Activated CD4-positive, alpha-beta T cell treated with anti-CD3 and anti-CD28 coated beads, Interleukin-2, amount 50 U/mL, for 1 hour (primary cell): ENCODE results near the gene DNM1.

Experiments used
- DNase-seq: peaks from one replicate; pipeline ENCODE4 v3.0.0-alpha.2; 2020

DNM1 gene

DNA sequence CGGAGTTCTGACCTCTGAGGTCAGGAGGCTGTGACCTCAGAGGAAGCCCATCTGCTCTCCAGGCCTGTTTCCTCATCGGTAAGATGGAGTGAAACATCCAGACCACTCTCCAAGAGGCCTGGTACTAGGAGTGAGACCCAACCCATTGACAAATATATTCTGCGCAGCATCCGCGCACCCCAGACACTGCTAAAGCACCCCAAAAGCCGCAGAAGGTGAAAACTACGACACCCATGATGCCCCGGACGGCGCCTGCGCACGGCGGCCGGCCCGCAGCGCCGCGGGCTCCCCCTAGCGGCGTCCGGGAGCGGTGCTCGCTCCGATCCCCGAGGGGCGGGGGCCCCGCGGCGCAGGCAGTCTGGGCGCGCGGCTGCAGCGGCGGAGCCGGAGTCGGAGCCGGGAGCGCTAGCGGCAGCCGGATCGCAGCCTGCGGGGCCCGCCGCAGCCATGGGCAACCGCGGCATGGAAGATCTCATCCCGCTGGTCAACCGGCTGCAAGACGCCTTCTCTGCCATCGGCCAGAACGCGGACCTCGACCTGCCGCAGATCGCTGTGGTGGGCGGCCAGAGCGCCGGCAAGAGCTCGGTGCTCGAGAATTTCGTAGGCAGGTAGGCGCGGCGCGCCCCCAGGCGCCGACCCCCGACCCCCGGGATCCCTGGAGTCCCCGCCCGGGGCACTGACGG lies at the start of gene DNM1:
TSS of gene DNM1 (plus strand) at position 356 of the 683 bp plus-strand sequence. CDS start at position 448, 92 bp downstream.
- peak; percentile 68 for DNase-seq

DNA sequence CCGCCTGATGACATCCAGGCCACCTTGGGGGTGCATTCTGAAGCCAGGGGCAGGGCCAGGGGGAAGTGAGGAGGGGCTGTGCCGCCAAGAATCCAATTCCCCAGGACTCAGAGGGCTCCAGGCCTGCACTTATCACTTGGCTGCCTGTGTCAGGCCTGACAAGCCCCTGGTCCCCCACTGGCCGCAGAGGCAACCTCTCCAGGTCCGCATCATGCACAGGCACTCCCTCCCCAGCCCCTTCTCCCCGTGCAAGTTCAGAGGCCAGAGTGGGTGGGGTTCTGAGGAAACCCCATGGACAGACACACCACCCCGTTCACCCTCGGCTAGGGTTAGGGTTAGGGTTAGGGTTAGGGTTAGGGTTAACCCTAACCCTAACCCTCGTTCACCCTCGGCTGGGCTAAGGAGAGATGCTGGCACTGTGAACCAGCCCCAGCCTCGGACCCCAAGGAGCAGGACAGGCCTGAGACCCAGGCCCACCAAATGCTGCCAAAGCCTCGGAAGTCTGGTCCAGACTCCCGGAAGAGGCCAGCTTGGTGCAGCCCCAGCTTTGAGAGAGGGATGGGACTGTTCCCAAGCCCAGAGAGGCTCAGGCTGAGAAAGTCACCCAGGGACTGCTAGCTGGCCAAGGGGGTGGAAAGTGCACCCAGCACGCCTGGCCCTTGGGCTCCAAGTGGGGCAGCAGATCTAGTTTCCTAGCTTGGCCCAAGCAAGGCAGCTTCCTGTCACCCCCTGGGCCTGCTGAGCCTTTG lies 49.1 kb upstream of the DNM1 start:
- DNase-seq: no peak

DNA sequence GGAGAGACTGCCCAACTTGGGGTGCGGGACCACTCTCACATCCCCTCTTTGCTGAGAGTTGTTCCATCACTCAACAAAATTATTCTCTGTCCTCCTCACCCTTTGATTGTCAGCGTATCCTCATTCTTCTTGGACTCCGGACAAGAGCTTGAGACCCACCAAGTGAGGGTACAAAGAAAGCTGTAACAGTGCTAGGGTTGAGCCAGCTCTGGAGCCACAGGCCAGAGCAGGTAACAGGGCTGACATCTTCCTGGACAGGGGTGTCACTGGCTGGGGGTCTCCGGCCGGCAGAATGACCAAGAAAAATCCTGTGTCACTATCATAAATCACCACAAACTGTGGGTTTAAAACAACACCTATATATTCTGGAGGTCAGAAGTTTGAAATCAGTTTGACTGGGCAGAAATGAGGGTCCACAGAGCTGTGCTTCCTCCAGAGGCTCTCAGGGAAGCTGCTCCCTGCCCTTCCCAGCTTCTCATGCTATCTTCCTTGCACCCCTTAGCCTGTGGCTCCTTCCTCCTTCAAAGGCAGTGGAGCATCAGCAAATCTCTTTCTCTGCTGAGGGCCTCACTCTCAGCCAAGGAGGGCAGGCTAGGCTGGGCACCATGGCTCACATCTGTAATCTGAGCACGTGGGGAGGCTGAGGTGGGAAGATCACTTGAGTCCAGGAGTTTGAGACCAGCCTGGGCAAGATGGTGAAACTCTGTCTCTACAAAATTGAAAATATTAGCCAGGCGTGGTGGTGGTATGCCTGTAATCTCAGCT lies 47.3 kb upstream of the DNM1 start:
- DNase-seq: no peak

DNA sequence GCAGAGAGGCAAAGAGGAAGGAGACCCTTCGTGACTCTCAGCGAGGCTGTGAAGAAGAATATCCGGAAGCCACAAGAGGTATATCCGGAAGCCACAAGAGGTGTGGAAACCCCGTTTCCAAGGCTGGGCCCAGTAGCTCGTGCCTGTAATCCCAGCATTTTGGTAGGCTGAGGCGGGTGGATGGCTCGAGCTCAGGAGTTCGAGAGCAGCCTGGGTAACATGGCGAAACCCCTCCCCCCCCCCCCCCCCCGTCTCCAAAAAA lies 43.7 kb upstream of the DNM1 start:
- DNase-seq: peak; percentile 41

DNA sequence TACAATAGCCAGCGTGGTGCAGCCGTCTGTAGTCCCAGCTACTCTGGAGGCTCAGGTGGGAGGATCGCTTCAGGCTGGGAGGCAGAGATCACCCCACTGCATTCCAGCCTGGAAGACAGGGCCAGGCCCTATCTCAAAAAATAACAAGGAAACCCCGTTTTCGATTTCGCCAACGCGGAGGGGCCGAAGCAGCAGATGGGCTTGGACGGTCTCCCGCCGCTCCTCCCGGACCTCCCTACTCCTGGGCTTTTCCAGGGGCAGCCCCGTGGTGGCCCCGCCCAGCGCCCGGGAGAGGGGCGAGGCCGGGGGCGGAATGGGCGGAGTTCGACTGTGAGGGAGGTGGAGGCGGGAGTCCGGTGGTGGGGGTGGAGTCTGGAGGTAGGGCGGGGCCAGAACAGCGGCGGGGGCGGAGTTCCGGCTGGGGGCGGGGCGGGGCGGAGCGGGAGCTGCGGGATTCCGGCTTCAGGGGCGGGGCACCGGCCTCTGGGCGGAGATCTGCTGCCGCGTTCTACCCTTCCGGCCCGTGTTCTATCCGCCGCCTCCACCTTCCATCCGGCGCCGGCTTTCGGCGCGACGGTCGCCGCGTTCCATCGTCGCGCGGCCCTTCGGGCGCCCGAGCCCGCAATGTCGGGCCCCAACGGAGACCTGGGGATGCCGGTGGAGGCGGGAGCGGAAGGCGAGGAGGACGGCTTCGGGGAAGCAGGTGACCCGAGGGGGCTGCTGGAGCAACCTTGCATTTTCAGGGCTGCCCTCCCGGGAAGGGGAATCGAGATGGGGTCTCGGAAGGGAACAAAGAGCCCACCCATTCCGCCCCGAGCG lies 43.2 kb upstream of the DNM1 start, which contains the start of gene BBLN:
TSS of gene BBLN (plus strand) at position 482 of the 819 bp plus-strand sequence. CDS start at position 625, 143 bp downstream.
- DNase-seq: peak; percentile 93

DNA sequence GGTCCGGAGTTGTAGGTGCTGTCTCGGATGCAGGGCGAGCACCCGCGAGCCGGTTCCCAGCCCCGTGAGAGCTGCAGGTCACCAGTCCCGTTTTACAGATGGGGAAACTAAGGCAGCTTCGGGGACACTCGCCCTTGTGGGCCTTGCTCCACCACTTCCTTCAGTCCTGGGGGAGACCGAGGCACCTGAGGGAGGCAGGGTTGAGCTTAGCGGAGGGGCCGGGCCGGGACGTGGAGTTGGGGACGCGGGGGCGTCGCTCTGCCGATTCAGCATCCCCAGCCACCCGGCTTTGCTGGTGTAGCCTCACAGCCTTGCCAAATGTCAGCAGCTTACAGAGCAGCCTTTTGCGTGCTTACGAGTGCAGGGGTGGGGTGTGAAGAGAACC lies 42.6 kb upstream of the DNM1 start:
- peak; percentile 20 for DNase-seq

DNA sequence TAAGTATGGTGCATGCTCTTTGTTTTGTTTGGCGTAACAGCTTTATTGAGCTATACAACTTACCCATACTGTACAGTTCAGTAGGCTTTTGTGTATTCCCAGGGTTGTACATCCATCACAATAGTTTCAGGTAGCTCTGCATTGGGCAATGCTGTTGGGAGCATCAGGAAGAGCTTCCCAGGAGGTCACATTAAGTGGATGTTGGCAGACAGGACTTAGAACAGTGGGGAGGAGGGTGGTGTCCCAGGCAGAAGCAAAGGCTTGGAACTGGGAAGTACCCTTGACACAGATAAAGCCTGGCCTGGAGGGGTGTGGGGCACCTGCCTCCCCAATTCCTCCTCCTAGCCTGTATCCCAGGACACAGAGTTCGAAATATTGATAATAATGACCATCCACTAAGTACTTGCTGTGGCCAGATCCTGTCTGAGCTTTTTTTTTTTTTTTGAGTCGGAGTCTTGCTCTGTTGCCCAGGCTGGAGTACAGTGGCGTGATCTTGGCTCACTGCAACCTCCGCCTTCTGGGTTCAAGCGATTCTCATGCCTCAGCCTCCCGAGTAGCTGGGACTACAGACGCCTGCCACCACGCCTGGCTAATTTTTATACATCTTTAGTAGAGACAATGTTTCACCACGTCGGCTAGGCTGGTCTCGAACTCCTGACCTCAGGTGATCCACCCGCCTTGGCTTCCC lies 41.8 kb upstream of the DNM1 start:
- no peak for DNase-seq

DNA sequence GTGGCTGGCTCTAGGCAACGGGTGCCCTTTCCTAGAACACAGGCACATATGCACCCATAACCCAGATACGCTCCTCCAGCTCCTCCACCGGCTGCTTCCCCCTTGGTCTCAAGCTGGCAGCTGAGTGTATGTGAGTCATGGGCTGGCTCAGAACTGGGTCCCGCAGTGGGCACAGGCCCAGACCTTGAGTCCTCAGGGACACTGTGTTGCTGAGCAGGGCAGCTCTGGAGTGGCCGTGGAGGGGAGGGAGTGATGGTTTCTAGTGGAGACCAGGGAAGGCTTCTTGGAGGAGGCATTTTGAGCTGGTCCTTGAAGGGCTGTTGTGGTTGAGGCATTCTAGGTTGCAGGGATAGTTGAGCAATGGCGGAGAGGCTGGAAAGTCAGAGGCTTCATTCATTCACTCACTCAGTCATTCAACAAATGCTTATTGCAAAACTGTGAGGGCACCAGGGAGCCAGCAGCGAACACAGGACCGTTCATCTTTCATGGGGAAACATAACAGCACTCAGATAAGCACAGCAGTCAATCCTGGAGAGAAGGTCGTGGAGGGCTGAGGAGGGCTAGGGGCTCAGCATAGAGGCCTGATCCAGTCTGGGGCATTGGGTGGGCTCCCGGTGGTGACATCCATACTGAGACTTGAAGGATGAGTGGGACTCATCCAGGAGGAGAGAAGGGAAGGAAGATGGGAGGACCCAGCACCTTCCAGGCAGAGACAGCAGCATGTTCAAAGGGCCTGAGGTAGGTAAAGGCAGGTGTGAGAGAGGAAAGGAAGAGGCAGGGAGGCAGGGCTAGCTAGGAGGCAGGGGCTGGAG lies 40.8 kb upstream of the DNM1 start:
- DNase-seq: no peak

DNA sequence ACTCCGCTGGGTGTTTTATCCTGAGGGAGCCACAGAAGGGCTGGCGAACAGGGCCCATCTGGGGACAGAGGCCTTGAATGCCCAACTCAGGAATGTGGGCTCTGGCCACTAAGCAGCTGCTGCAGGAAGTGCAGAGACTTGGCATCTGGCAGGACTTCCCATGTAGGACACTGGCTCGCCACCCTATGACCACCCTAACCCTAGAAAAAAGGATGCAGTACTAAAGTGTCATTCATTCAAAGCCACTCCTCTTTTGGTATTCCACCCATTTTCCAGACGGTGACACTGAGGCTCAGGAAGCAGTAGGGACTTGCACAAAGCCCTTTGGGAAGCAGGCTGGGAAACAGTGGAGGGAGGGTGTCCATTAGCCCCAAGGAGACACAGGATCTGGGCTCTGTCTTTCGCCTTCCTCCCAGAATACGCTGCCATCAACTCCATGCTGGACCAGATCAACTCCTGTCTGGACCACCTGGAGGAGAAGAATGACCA lies 40.1 kb upstream of the DNM1 start:
- no peak for DNase-seq

DNA sequence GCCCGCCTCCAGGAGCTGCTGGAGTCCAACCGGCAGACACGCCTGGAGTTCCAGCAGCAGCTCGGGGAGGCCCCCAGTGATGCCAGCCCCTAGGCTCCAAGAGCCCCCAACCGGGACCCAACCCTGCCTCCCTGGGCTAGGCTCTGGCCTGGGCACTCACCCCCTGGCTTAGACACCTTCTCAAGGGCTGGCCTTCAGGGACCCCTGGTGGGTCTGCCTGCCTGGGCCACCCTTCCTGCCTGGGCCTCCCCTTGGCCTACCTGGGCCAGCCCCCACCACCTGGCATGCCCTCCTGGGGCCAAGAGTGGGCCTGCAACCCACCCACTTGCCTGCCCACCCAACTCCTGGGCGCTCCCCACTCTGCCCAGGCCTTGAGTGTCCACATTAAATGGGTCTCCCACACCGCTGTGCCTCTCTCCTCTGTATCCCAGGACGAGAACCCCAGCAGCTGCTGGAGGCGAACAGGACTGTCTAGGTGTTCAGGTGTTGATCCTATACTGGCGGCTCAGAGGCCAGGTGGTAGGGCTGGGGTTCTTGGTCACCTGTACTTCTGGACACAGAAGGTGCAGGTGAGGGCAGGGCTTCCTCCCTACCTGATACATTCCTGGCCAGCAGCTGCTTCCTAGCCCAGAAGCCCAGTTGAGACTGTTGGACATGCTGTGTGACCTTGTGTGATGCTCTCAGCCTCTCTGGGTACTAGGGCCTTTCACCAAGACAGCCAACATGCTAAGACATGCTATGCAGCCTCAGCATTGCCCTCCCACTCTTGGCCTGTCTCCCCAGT lies 39.5 kb upstream of the DNM1 start:
- no peak for DNase-seq

DNA sequence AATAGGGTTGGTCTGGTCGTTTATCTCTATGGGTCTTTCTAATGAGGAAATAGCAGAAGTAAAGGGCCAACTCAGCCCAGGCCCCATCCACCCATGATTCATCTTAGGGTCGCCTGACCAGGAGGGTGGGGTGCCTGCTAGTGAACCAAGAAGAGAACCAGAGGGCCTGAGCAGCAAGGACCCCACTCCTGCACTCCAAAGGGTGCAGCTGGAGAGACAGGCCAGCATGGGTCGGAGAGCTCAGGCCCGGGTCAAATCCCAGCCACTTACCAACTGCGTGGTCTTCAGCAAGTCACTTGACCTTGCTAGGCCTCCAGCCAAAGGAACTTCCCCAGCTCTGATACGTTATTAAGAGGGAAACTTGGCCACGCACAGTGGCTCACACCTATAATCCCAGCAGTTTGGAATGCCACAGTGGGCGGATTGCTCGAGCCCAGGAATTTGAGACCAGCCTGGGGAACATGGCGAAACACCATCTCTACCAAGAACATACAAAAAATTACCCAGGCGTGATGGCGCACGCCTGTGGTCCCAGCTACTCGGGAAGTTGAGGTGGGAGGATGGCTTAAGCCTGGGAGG lies 38.8 kb upstream of the DNM1 start:
- no peak for DNase-seq

DNA sequence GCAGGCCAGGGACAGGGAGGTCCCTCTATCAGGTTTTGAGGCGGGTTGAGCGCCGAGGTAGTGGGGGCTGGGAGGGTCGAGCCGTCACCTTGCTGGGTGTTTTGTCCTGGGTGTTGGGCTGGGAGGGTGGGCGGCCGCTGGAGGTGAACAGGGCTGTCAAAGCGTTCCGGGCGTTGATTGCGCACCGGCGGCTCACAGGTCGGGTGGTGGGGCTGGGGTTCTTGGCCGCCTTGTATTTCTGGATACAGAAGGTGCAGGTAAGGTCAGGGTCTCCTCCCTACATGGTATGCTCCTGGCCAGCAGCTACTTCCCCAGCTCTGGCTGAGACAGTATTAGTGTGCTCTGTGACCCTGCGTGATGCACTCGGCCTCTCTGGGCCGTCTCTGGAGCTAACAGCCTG lies 37.0 kb upstream of the DNM1 start:
- no peak for DNase-seq

DNA sequence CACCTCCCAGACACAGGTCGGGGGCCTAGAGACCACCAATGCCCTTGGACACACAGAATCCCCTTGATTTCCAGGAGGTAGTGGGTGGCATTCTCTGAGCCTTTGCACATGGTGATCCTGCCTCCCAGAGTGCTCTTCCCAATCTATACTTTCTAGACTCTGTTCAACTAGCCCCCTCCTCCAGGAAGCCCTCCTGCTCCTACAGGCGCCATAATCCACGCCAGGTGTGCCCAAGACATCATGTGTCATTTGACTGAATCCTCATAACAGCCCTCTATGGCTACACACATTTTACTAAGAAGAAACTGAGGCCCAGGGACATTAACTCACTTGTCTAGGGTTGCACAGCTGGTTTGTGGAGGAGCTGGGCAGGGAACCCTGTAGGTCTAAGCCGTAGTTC lies 36.0 kb upstream of the DNM1 start:
- DNase-seq: no peak

DNA sequence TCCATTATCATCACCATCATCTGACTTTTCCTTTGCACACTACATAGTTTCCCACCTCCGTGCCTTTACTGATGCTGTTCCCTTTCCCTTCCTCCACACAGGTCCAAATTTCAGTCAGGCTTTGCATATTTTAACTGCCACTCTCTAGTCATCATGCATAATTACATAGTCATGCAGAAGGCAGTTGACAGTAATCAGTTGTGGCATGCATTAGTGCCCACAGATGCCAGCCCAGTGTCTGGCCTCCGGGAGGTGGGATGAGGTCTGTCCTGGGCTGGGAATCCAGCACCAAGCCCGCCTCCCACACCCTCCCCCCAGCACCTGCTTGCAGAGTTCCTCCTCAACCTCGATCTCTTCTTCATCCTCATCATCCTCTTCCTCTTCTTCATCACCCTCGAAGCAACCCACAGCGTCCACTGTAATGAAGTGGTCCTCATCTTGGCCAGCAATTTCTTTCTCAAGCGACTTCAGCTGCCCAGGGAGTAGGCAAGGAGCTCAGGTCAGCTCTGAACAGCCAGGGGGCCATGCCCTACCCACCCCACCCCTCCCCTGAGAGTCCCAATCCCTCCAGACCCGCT lies 34.4 kb upstream of the DNM1 start:
- no peak for DNase-seq

DNA sequence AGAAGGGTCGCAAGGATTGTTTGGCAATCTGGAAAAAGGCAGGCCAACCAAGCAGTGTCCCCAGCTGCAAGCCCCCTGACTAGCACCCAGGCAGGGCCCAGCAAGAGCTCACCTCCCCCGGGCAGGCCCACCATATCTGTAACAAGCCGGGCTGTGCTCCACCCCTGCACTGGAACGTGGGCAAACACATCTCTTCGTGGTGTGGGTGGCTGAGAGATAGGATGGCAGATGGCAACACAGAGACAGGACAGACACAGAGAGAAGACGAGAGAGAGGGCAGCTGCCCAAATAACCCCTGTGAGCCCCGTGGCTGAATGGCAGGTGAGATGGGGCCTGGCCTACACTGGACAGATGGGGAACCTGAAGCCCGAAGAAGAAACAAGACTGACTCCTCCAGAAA lies 33.7 kb upstream of the DNM1 start:
- no peak for DNase-seq

DNA sequence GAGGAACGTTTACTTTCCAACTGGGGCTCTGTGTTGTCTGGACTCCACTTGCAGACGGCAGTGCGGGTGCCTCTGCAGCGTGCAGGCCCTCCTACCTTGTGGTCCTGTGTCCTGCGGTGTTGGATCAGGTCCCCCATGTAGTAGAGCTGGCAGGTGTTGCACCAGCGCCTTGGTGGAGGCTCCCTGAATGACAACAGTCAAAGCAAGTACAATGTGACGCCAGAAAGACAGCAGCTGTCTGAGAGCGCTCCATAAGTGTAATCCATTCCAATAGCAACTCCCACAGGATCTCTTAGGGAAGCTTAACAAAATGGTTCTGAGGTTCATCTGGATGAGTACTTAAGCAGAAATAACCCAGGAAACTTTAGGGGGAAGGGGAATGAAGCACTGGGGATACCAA lies 33.3 kb upstream of the DNM1 start:
- no peak for DNase-seq

DNA sequence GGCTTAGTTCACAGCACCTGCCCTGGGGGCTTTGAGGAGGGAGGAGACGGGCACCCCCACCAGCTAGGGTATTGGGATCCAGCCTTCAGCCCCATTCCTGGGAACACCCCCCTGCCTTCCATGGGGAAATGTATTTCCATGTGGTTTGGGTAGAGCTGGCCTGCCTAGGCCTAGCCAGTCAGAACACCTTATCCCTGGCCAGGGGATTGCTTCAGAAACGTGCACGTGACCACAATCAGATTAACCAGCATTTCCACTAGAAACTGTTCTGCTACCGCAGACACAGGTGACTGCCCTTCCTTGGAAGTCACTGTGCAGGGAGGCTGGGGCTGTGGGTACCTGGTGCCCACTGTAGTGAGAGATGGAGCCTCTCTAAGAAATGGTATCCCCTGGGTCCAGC lies 29.1 kb upstream of the DNM1 start:
- DNase-seq: no peak

DNA sequence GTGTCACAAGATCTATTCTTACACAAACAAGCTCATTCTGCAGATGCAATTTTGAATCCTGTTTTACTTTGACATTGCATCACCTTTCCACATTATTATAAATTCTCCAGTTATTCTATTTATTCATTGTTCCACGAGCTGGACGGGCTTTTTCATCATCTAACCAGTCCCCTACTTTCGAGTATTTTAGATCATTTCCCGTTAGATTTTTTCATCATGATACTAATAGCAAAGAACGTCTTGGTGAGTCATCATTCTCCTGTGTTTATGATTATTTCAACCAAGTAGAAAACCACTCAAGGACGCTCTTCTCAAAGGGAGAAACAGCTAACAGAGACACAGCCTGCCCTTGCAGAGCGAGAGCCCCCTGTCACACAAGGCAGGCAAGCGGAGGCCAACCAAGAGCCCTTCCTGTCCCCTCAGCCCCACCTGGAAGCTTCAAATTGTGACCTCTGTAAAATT lies 28.0 kb upstream of the DNM1 start:
- DNase-seq: no peak

DNA sequence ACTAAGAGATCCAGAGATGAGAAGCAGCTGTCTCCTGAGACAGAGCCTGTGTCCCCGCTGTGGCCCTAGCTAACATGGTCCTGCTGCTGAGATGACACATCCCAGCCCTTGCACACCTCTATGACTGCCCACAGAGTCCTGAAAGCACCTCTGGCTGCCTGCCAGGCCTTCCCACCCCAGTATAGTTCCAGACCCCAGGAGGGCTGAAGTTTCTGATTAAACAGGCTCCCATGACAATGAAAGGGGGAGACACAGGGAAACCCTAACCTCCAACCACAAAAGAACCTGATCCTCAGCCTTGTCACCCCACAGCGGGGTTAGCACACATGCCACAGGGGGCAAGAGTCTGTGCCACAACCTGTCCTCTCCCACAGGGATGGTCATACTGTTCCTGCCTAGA lies 27.5 kb upstream of the DNM1 start:
- no peak for DNase-seq
